Mesenchymal stem cell (in vitro differentiated cells and primary cell): Measurements from ENCODE around the gene ZNF521.

Experiments used
- DNase-seq: peaks from one replicate; pipeline ENCODE4 v3.0.0-alpha.2; 2013
- H2AFZ ChIP-seq: one replicate; pipeline ENCODE4 v1.6.1; 2013; ENCODE audit warnings: low read depth, mild to moderate bottlenecking, control low read depth, inconsistent platforms, low read length, moderate library complexity
- H2AK5ac ChIP-seq: 2 replicates; pipeline ENCODE4 v1.6.1; 2013; ENCODE audit warnings: low read length, moderate library complexity, mild to moderate bottlenecking, inconsistent platforms; ENCODE audit not compliant: severe bottlenecking
- H2BK120ac ChIP-seq: one replicate; pipeline ENCODE4 v1.6.1; 2013; ENCODE audit warnings: low read depth, mild to moderate bottlenecking, inconsistent platforms, low read length, moderate library complexity
- H2BK12ac ChIP-seq, 2 experiments: one replicate each; pipeline ENCODE4 v1.6.1; 2013; ENCODE audit warnings: inconsistent platforms in 2 of 2, low read length in 2 of 2, mild to moderate bottlenecking in 2 of 2, moderate library complexity in 2 of 2, control low read depth in 1 of 2
- H2BK15ac ChIP-seq: one replicate; pipeline ENCODE4 v1.6.1; 2013; ENCODE audit warnings: mild to moderate bottlenecking, low read depth, inconsistent platforms; ENCODE audit not compliant: poor library complexity, severe bottlenecking
- H2BK5ac ChIP-seq: 2 replicates; pipeline ENCODE4 v1.6.1; 2013; ENCODE audit warnings: low read depth, mild to moderate bottlenecking, low read length, control low read depth, inconsistent platforms; ENCODE audit not compliant: poor library complexity, severe bottlenecking
- H3K14ac ChIP-seq, 2 experiments: one replicate each; pipeline ENCODE4 v1.6.1; 2013; ENCODE audit warnings: inconsistent platforms in 2 of 2, low read length in 2 of 2, control low read depth in 1 of 2, mild to moderate bottlenecking in 1 of 2, moderate library complexity in 1 of 2
- H3K18ac ChIP-seq, 2 experiments: one replicate each; pipeline ENCODE4 v1.6.1; 2013; ENCODE audit warnings: inconsistent platforms in 2 of 2, low read length in 2 of 2, control low read depth in 1 of 2, low read depth in 1 of 2, mild to moderate bottlenecking in 1 of 2
- H3K23ac ChIP-seq, 2 experiments: one replicate each; pipeline ENCODE4 v1.6.1; 2013; ENCODE audit warnings: inconsistent platforms in 2 of 2, low read length in 2 of 2, mild to moderate bottlenecking in 2 of 2, moderate library complexity in 2 of 2, control low read depth in 1 of 2
- H3K27ac ChIP-seq: 2 replicates; pipeline ENCODE4 v1.5.1; 2013; ENCODE audit warnings: mild to moderate bottlenecking, moderate library complexity, low read length, control low read depth, inconsistent platforms; ENCODE audit not compliant: poor library complexity, severe bottlenecking
- H3K27me3 ChIP-seq, 2 experiments: 2 replicates each; pipeline versions ENCODE4 v1.6.1 to v1.7.0; 2013; ENCODE audit warnings: low read length in 2 of 2, mild to moderate bottlenecking in 2 of 2, moderate library complexity in 2 of 2, control low read depth in 1 of 2, inconsistent platforms in 1 of 2; ENCODE audit not compliant: control insufficient read depth in 1 of 2, insufficient read depth in 1 of 2
- H3K36me3 ChIP-seq, 2 experiments: 2 replicates each; pipeline versions ENCODE4 v1.6.1 to v1.7.0; 2013; ENCODE audit warnings: low read length in 2 of 2, control low read depth in 1 of 2, inconsistent platforms in 1 of 2, low read depth in 1 of 2, mild to moderate bottlenecking in 1 of 2; ENCODE audit not compliant: insufficient read depth in 2 of 2, control insufficient read depth in 1 of 2
- H3K4ac ChIP-seq, 2 experiments: one replicate each; pipeline ENCODE4 v1.6.1; 2013; ENCODE audit warnings: inconsistent platforms in 2 of 2, low read length in 2 of 2, mild to moderate bottlenecking in 2 of 2, moderate library complexity in 2 of 2, control low read depth in 1 of 2, low read depth in 1 of 2
- H3K4me1 ChIP-seq: 2 replicates; pipeline ENCODE4 v1.6.1; 2013; ENCODE audit warnings: low read depth, low read length, control low read depth; ENCODE audit not compliant: control insufficient read depth, insufficient read depth
- H3K4me2 ChIP-seq: 2 replicates; pipeline ENCODE4 v1.6.1; 2013; ENCODE audit warnings: low read length, mild to moderate bottlenecking, inconsistent platforms; ENCODE audit not compliant: poor library complexity, severe bottlenecking
- H3K4me3 ChIP-seq, 2 experiments: 2 replicates each; pipeline versions ENCODE4 v1.5.1 to v1.7.0; 2013; ENCODE audit warnings: low read length in 2 of 2, mild to moderate bottlenecking in 2 of 2, control low read depth in 1 of 2, low read depth in 1 of 2; ENCODE audit not compliant: insufficient read depth in 1 of 2
- H3K79me1 ChIP-seq: replicated peaks from 2 replicates; pipeline ENCODE4 v1.6.1; 2013; ENCODE audit warnings: mild to moderate bottlenecking, control low read depth, low read length, inconsistent platforms; ENCODE audit not compliant: poor library complexity, severe bottlenecking
- H3K9ac ChIP-seq: 2 replicates; pipeline ENCODE4 v1.7.0; 2013; ENCODE audit warnings: mild to moderate bottlenecking, low read length, moderate library complexity
- H3K9me3 ChIP-seq: 2 replicates; pipeline ENCODE4 v1.7.0; 2013; ENCODE audit warnings: mild to moderate bottlenecking, low read length; ENCODE audit not compliant: control insufficient read depth
- H4K8ac ChIP-seq: one replicate; pipeline ENCODE4 v1.6.1; 2013; ENCODE audit warnings: inconsistent platforms, mild to moderate bottlenecking, low read length, moderate library complexity
- H4K91ac ChIP-seq: one replicate; pipeline ENCODE4 v1.6.1; 2013; ENCODE audit warnings: mild to moderate bottlenecking, low read length, inconsistent platforms
- WGBS: methylation state at CpG from one replicate; pipeline ENCODE4 v1.1.7; 2013; ENCODE audit warnings: mixed read lengths; 5-methylcytosine and 5-hydroxymethylcytosine counted together

Gene ZNF521

DNA sequence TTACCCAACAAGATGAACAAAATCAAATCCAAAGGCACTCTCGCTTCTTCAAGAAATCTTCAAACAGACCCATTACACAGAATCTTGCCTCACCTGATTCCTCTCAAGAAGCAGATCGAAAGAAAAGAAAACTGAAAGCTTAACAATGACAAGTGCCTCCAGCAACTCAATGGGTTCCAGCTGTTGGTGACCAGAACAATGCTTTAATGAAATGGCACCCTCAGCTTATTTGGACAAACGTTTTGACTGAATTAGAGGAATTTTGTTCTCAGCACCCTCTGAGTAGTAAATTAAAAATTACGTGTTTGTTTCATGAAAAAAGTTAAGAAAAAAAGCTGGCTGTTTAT, 211.0 kb downstream of the ZNF521 start:
- Histone ChIP-seq H3K9me3 (no peaks in the 10 kb centered on the region), H3K4me3 (peak overlapping the region in 1 of 2 experiments; percentile 16), H3K4ac (no peak overlapping the region), H2BK12ac (no peak overlapping the region), H2BK15ac (no peak overlapping the region), H3K4me2 (no peak overlapping the region), H3K14ac (no peak overlapping the region), H3K4me1 (peaks cover 4% of the 10 kb centered on the region), H3K27ac (no peak overlapping the region), H3K18ac (no peak overlapping the region), H3K9ac (no peak overlapping the region), H2BK120ac (no peak overlapping the region), H3K27me3 (no peaks in the 10 kb centered on the region), H3K79me1 (peaks cover 10% of the 10 kb centered on the region), H2AFZ (no peak overlapping the region), H3K23ac (no peak overlapping the region), H4K8ac (no peak overlapping the region), H3K36me3 (no peaks in the 10 kb centered on the region), H2BK5ac (no peak overlapping the region), H4K91ac (no peak overlapping the region), H2AK5ac (no peak overlapping the region)
- no peak for DNase-seq
- WGBS = 98% methylated on average over 4 of the region's 4 CpGs

DNA sequence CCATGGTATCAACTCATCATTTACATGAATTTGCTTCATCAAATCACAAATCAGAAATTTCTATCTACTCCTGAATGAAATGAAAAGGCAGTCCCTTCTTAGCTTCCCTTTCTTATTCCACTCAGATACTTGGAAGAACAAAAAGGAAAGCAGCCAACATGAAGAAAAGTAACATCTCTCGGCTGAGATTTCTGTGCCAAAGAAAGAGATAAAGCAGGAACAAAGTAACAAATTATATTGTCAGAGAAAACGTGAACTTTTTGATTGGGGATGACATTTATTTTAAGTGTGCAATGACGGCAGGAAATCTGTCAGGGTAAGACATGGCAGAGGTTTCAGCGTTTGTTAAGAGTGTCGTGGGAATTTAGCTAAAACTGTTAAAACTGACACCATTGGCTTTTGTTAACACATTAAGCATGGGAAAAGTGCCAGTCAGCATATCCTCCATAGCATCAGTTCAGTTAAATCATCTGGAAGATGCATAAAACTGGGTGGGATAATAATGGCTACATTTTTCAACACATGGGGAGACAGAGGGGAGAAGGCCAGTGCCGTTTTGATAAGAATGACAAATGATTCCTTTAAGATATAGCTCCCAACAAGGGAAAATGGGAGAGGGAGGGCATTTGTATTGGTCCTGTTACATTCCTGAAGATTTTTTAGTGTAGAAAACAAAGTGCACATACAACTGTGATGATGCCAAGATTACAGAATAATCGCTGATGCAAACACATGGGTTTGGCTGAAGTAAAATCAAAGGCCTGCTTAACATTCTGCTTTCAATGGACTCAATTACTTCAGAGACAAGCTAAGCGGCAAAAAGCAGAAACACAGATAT, 211.6 kb downstream of the ZNF521 start:
- no peak overlapping the region for H2BK5ac ChIP-seq
- no peak overlapping the region for H3K14ac ChIP-seq
- no peak overlapping the region for H3K4ac ChIP-seq
- H3K4me2 ChIP-seq = no peak overlapping the region
- no peaks in the 10 kb centered on the region for H3K9me3 ChIP-seq
- H2BK120ac ChIP-seq = no peak overlapping the region
- peaks cover 4% of the 10 kb centered on the region for H3K4me1 ChIP-seq
- peak overlapping the region in 1 of 2 experiments; percentile 16 for H3K4me3 ChIP-seq
- H2BK12ac ChIP-seq = no peak overlapping the region
- H3K36me3 ChIP-seq = no peaks in the 10 kb centered on the region
- peak overlapping the region; percentile 16 for H3K9ac ChIP-seq
- no peak for DNase-seq
- H3K27ac ChIP-seq = no peak overlapping the region
- peaks cover 10% of the 10 kb centered on the region for H3K79me1 ChIP-seq
- no peak overlapping the region for H3K18ac ChIP-seq
- H2AFZ ChIP-seq = no peak overlapping the region
- no peak overlapping the region for H4K8ac ChIP-seq
- WGBS = 84% methylated on average over 8 of the region's 8 CpGs
- no peak overlapping the region for H4K91ac ChIP-seq
- no peak overlapping the region for H2BK15ac ChIP-seq
- no peak overlapping the region for H2AK5ac ChIP-seq
- H3K23ac ChIP-seq = no peak overlapping the region
- no peaks in the 10 kb centered on the region for H3K27me3 ChIP-seq

DNA sequence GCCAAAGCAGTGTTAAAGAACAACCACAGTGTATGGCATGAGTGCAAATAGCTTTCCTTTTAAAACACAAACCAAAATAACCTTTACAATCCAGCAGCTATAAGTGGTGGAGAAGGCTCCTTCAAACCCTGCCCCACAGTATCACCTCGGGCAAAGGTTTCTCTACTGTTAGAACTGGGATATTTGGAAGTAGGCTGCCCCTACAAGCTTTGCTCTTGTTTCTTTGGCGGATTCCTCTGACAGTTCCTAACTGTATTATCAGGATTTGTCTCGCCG, 214.8 kb downstream of the ZNF521 start:
- 97% methylated on average over 4 of the region's 4 CpGs for WGBS
- no peak overlapping the region for H4K8ac ChIP-seq
- H3K9ac ChIP-seq = peak overlapping the region; percentile 17
- no peak overlapping the region for H2BK12ac ChIP-seq
- no peak overlapping the region for H2BK15ac ChIP-seq
- no peak overlapping the region for H2AK5ac ChIP-seq
- no peak overlapping the region for H2AFZ ChIP-seq
- H3K14ac ChIP-seq = no peak overlapping the region
- no peak overlapping the region for H3K18ac ChIP-seq
- no peaks in the 10 kb centered on the region for H3K27me3 ChIP-seq
- DNase-seq = no peak
- no peak overlapping the region for H4K91ac ChIP-seq
- no peak overlapping the region for H2BK5ac ChIP-seq
- no peak overlapping the region for H3K4ac ChIP-seq
- H3K36me3 ChIP-seq = peaks cover 0 to 8% of the 10 kb centered on the region in 2 experiments
- H3K79me1 ChIP-seq = peaks cover 10% of the 10 kb centered on the region
- no peak overlapping the region for H3K4me3 ChIP-seq
- H3K4me2 ChIP-seq = no peak overlapping the region
- no peaks in the 10 kb centered on the region for H3K9me3 ChIP-seq
- H3K4me1 ChIP-seq = peaks cover 4% of the 10 kb centered on the region
- H3K23ac ChIP-seq = no peak overlapping the region
- no peak overlapping the region for H3K27ac ChIP-seq
- no peak overlapping the region for H2BK120ac ChIP-seq

DNA sequence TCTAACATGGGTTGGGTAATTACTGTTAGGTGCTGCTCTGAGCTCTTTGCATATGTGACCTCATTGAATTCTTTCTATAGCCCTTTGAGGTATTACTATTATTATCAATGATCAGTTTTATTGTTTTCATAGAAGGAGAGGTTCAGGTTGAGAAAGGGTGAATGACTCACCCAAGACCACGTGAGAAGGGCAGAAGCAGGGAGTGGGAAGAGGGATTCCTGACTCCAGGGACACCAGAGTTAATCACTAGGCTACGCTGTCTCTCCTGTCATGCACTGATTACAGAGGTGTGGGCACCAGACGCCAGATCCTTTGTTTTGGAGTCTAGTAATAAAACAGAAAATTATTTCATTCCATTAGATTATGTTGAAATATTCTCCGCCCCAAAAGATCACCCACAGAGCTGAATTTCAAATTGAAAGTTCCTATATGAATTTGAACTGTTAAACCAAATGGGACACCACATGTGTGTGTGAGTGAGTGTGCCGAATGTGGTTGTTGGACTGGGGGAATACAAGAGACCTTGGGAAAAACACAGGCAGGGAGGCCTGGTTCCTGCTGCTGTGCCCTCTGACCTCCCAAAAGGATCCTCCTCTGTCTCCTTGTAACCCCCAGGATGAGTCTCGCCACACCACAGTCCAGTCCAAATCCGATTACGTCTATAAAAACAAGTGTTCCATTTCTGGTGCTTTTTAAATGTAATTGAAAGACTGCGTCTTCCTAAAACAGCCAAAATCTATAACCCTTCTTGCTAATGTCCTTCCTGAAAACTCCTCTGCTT, 215.4 kb downstream of the ZNF521 start:
- Histone ChIP-seq H3K36me3 (peaks cover 0 to 12% of the 10 kb centered on the region in 2 experiments), H3K27ac (no peak overlapping the region), H3K9ac (peak overlapping the region; percentile 17), H2BK15ac (no peak overlapping the region), H3K27me3 (no peaks in the 10 kb centered on the region), H2BK12ac (peak overlapping the region in 1 of 2 experiments; percentile 83), H4K91ac (no peak overlapping the region), H3K9me3 (no peaks in the 10 kb centered on the region), H2BK5ac (no peak overlapping the region), H3K14ac (no peak overlapping the region), H2AK5ac (no peak overlapping the region), H2BK120ac (no peak overlapping the region), H4K8ac (peak overlapping the region; percentile 12), H2AFZ (no peak overlapping the region), H3K79me1 (peaks cover 10% of the 10 kb centered on the region), H3K4me3 (no peak overlapping the region), H3K18ac (peak overlapping the region in 1 of 2 experiments; percentile 30), H3K4me1 (peaks cover 4% of the 10 kb centered on the region), H3K23ac (no peak overlapping the region), H3K4me2 (no peak overlapping the region), H3K4ac (no peak overlapping the region)
- 74% methylated on average over 6 of the region's 9 CpGs for WGBS
- DNase-seq = peak; percentile 21
